HCT116 (cell line): Measurements from ENCODE around the gene ADGRG4. TPM values are rescaled to one million over a fixed set of nuclear protein-coding genes. Genes with fewer than 3 reads are reported as not detected.

Source experiments
- ATAC-seq: fragments of 200-7000 bp; cut with Tn5 transposase; 2 replicates; pipeline ENCODE4 v1.9.1; 2020; ENCODE audit warnings: mild to moderate bottlenecking, moderate library complexity
- BruUV-seq: library from RNA; stranded (reverse); fragments of 400-500 nt; replicated peaks from 2 replicates; lab custom pipeline; 2021; lab: Mats Ljungman, UMichigan
- CTCF ChIA-PET: fragments of 300-600 bp; sonication (Branson Sonifier 250); formaldehyde crosslinking; loops from one replicate; lab custom pipeline; 2021; ENCODE audit warnings: antibody characterized with exemption; lab: Charles Lee
- POLR2A ChIA-PET: fragments of 300-600, 350-600 bp; sonication (Branson Sonifier 250); formaldehyde crosslinking; loops from one replicate; lab custom pipeline; 2021; ENCODE audit warnings: antibody characterized with exemption; lab: Charles Lee
- RAD21 ChIA-PET, 2 experiments: fragments of 300-600 bp; sonication (Branson Sonifier 250); formaldehyde crosslinking; loops; one replicate each; lab custom pipeline; 2023; ENCODE audit warnings: low total read pairs in 2 of 2; ENCODE audit not compliant: uncharacterized antibody in 2 of 2, unreplicated experiment in 2 of 2, low non-redundant PET in 1 of 2; lab: Charles Lee
- DNase-seq: peaks from one replicate; pipeline ENCODE4 v3.0.0-alpha.2; 2010; ENCODE audit warnings: low read depth, low spot score
- H2AFZ ChIP-seq: fragments of 200-600 bp; shearing (Covaris generic), sonication (generic); 2 replicates; pipeline ENCODE4 v1.6.1; 2017; ENCODE audit warnings: low read depth, mixed run types, mixed read lengths, antibody characterized with exemption, low read length; ENCODE audit not compliant: poor library complexity, severe bottlenecking
- H3K27ac ChIP-seq: 2 replicates; pipeline ENCODE4 v1.5.1; 2012; ENCODE audit warnings: low read depth, low read length
- H3K27me3 ChIP-seq: fragments of 200-600 bp; sonication (generic); 2 replicates; pipeline ENCODE4 v1.6.1; 2016; ENCODE audit warnings: mixed run types, low read length, mixed read lengths; ENCODE audit not compliant: insufficient read depth
- H3K36me3 ChIP-seq, 2 experiments: fragments of 200-500 bp in 1 of 2; fragments of 200-600 bp in 1 of 2; sonication (Bioruptor generic) in 1 of 2; sonication (generic) in 1 of 2; 2 replicates each; pipeline versions ENCODE4 v1.5.1 to v1.6.1; 2014 to 2016; ENCODE audit warnings: low read length in 2 of 2, inconsistent platforms in 1 of 2, mixed read lengths in 1 of 2, mixed run types in 1 of 2; ENCODE audit not compliant: insufficient read depth in 2 of 2, control insufficient read depth in 1 of 2
- H3K4me1 ChIP-seq, 2 experiments: fragments of 200-600 bp in 1 of 2; sonication (generic) in 1 of 2; 2 replicates each; pipeline versions ENCODE4 v1.5.1 to v1.6.1; 2012 to 2017; ENCODE audit warnings: low read length in 2 of 2, inconsistent platforms in 1 of 2, mild to moderate bottlenecking in 1 of 2, mixed read lengths in 1 of 2, mixed run types in 1 of 2, moderate library complexity in 1 of 2; ENCODE audit not compliant: insufficient read depth in 2 of 2, control insufficient read depth in 1 of 2
- H3K4me2 ChIP-seq: fragments of 200-600 bp; sonication (generic); 2 replicates; pipeline ENCODE4 v1.6.1; 2017; ENCODE audit warnings: mixed run types, low read length, mixed read lengths
- H3K4me3 ChIP-seq, 2 experiments: fragments of 200-600 bp in 1 of 2; sonication (generic) in 1 of 2; replicated peaks in 1 of 2; 2 replicates each; pipeline ENCODE4 v1.5.1; 2011 to 2016; ENCODE audit warnings: low read length in 2 of 2, control low read depth in 1 of 2, low read depth in 1 of 2, mild to moderate bottlenecking in 1 of 2, mixed read lengths in 1 of 2, mixed run types in 1 of 2
- H3K79me2 ChIP-seq: fragments of 200-600 bp; sonication (generic); 2 replicates; pipeline ENCODE4 v1.6.1; 2017; ENCODE audit warnings: mild to moderate bottlenecking, mixed run types, low read length, moderate library complexity, mixed read lengths; ENCODE audit not compliant: insufficient read depth
- H3K9ac ChIP-seq: fragments of 200-600 bp; sonication (generic); 2 replicates; pipeline ENCODE4 v1.6.1; 2016; ENCODE audit warnings: low read length, mixed read lengths
- H3K9me2 ChIP-seq: fragments of 200-600 bp; sonication (generic), shearing (Covaris generic); 2 replicates; pipeline ENCODE4 v1.6.1; 2017; ENCODE audit warnings: mixed run types, mild to moderate bottlenecking, moderate library complexity; ENCODE audit not compliant: insufficient read depth
- H3K9me3 ChIP-seq, 2 experiments: fragments of 200-500 bp in 1 of 2; fragments of 200-600 bp in 1 of 2; sonication (Bioruptor generic) in 1 of 2; sonication (generic) in 1 of 2; 2 replicates each; pipeline ENCODE4 v1.6.1; 2014 to 2017; ENCODE audit warnings: low read length in 2 of 2, mixed read lengths in 2 of 2, inconsistent platforms in 1 of 2, low read depth in 1 of 2, mild to moderate bottlenecking in 1 of 2, mixed run types in 1 of 2, moderate library complexity in 1 of 2; ENCODE audit not compliant: control insufficient read depth in 1 of 2, insufficient read depth in 1 of 2
- H4K20me1 ChIP-seq: fragments of 200-600 bp; sonication (generic), shearing (Covaris generic); 2 replicates; pipeline ENCODE4 v1.6.1; 2017; ENCODE audit warnings: mixed run types, mild to moderate bottlenecking, moderate library complexity; ENCODE audit not compliant: insufficient read depth
- CEBPB ChIP-seq: IDR thresholded peaks from 2 replicates; pipeline ENCODE4 v1.6.1; 2012; ENCODE audit warnings: low read depth
- EGR1 ChIP-seq: IDR thresholded peaks from 2 replicates; pipeline ENCODE4 v1.6.1; 2012; ENCODE audit warnings: low read depth
- EZH2phosphoT487 ChIP-seq: fragments of 200-600 bp; IDR thresholded peaks from 2 replicates; pipeline ENCODE4 v1.6.1; 2018; ENCODE audit warnings: antibody characterized with exemption, borderline replicate concordance
- FOSL1 ChIP-seq: IDR thresholded peaks from 2 replicates; pipeline ENCODE4 v1.6.1; 2012; ENCODE audit warnings: low read depth
- JUND ChIP-seq: IDR thresholded peaks from 2 replicates; pipeline ENCODE4 v1.6.1; 2012
- SP1 ChIP-seq: IDR thresholded peaks from 2 replicates; pipeline ENCODE4 v1.6.1; 2012; ENCODE audit warnings: low read depth
- TCF7L2 ChIP-seq: IDR thresholded peaks from 2 replicates; pipeline ENCODE4 v1.7.0; 2011; ENCODE audit warnings: borderline replicate concordance, inconsistent platforms; ENCODE audit not compliant: insufficient read depth, insufficient read length; ENCODE audit errors: extremely low read depth
- ZNF274 ChIP-seq: fragments of 200-500 bp; sonication (Bioruptor generic); IDR thresholded peaks from 2 replicates; pipeline ENCODE4 v1.6.1; 2014; ENCODE audit warnings: mild to moderate bottlenecking, low read depth, low read length, inconsistent platforms
- intact Hi-C: fragments of 100-400 bp; cut with micrococcal nuclease; formaldehyde crosslinking; loops from 2 replicates; pipeline ENCODE4 v1.10.0; 2022
- total RNA-seq: library from RNA; stranded (reverse); gene quantifications from one replicate; pipeline ENCODE4 v1.2.1, GENCODE V29; 2021; ENCODE audit not compliant: unreplicated experiment
- TF ChIP-seq, protein P1 (sequence below): IDR thresholded peaks from 2 replicates; pipeline ENCODE4 v1.6.1; 2011; ENCODE audit warnings: mild to moderate bottlenecking, low read length, moderate library complexity; ENCODE audit not compliant: insufficient replicate concordance; ENCODE audit errors: extremely low read depth
- TF ChIP-seq, protein P2 (sequence below): IDR thresholded peaks from 2 replicates; pipeline ENCODE4 v1.6.1; 2012
- TF ChIP-seq, protein P3 (sequence below), 3 experiments: fragments of 200-600 bp in 1 of 3; sonication (generic) in 1 of 3; IDR thresholded peaks in 2 of 3; conservative IDR thresholded peaks in 1 of 3; 2 replicates each; pipeline ENCODE4 v1.5.1; 2012 to 2017; ENCODE audit warnings: low read depth in 2 of 3, low read length in 2 of 3, antibody characterized with exemption in 1 of 3, borderline replicate concordance in 1 of 3, control low read depth in 1 of 3, mild to moderate bottlenecking in 1 of 3, mixed read lengths in 1 of 3, mixed run types in 1 of 3, moderate library complexity in 1 of 3; ENCODE audit not compliant: insufficient read depth in 1 of 3

The ADGRG4 gene
- total RNA-seq, 1 experiment from 2014 or later, result not detected

DNA sequence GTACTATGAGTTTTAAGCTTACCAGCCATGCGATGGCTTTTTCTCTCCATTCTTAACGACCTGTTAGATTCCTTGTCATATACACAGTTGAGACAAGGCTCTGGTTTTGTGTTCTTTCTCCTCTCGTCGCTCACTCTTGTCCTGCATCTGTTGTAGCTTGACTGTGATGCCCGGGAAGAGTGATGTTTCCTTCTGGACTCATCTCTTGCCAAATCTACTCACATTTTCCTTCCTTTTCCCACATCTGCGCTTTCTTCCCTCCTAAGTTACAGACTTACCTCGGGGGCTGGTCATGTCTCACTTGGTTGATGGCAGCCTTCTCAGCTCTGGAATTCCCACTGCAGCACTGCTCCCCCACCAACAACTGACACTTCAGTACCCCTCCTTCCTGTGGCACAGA is 44.7 kb upstream of the ADGRG4 start:
- no TSS peak for BruUV-seq
- Histone ChIP-seq H3K4me1 (peaks cover 3 to 7% of the 10 kb centered on the region in 2 experiments), H3K9me3 (no peaks in the 10 kb centered on the region), H3K79me2 (no peaks in the 10 kb centered on the region), H3K4me3 (no peak overlapping the region), H4K20me1 (no peaks in the 10 kb centered on the region), H3K9ac (no peak overlapping the region), H3K27me3 (no peaks in the 10 kb centered on the region), H3K9me2 (no peaks in the 10 kb centered on the region), H3K4me2 (no peak overlapping the region), H2AFZ (no peak overlapping the region), H3K36me3 (no peaks in the 10 kb centered on the region), H3K27ac (no peak overlapping the region)
- RAD21 ChIA-PET, result no interaction called here
- DNase-seq (no peak), ATAC-seq (no peak)
- TF ChIP-seq FOSL1 (no peak), CEBPB (no peak), JUND (no peak)
- TF ChIP-seq, protein P1, sequence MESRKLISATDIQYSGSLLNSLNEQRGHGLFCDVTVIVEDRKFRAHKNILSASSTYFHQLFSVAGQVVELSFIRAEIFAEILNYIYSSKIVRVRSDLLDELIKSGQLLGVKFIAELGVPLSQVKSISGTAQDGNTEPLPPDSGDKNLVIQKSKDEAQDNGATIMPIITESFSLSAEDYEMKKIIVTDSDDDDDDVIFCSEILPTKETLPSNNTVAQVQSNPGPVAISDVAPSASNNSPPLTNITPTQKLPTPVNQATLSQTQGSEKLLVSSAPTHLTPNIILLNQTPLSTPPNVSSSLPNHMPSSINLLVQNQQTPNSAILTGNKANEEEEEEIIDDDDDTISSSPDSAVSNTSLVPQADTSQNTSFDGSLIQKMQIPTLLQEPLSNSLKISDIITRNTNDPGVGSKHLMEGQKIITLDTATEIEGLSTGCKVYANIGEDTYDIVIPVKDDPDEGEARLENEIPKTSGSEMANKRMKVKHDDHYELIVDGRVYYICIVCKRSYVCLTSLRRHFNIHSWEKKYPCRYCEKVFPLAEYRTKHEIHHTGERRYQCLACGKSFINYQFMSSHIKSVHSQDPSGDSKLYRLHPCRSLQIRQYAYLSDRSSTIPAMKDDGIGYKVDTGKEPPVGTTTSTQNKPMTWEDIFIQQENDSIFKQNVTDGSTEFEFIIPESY, result no peak
- intact Hi-C loops, result loop anchor here (10.0 kb wide), 1 partner anchor 239 kb away; the partner anchor contains the start of gene HTATSF1
- CTCF ChIA-PET, result no interaction called here
- POLR2A ChIA-PET, result no interaction called here

DNA sequence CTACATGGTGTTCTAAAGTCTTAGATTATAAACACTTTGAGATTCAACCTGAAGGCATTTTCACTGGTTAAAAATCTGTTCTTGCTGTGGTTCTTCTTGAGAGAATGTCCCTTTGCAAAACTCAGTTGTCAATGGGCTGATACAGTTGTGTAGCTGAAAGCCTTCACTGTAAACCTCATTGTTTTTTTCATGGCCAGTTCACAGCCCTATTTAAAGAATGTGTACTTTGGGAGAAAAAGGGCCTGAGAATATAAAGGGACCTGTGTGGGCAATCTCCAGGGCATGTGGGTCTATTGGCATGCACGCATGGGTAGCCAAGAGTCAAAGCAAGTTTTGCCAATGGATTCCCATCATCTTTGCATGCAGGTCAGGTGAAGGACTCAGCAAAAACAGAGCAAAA is 41.8 kb upstream of the ADGRG4 start:
- CTCF ChIA-PET, result no interaction called here
- H3K9ac ChIP-seq, result no peak overlapping the region

More for the DNA sequence above, 41.8 kb upstream of the ADGRG4 start:
- Histone ChIP-seq H3K4me1 (no peaks in the 10 kb centered on the region), H3K4me3 (no peak overlapping the region), H3K27ac (no peak overlapping the region), H3K27me3 (no peaks in the 10 kb centered on the region), H3K36me3 (no peaks in the 10 kb centered on the region), H2AFZ (no peak overlapping the region), H3K79me2 (no peaks in the 10 kb centered on the region), H3K9me2 (no peaks in the 10 kb centered on the region), H3K9me3 (no peaks in the 10 kb centered on the region), H3K4me2 (no peak overlapping the region), H4K20me1 (no peaks in the 10 kb centered on the region)
- intact Hi-C loops, result loop anchor here (10.0 kb wide), 1 partner anchor 236 kb away; the partner anchor contains the start of gene HTATSF1
- no TSS peak for BruUV-seq
- ATAC-seq (no peak), DNase-seq (no peak)
- TF ChIP-seq, protein P2, sequence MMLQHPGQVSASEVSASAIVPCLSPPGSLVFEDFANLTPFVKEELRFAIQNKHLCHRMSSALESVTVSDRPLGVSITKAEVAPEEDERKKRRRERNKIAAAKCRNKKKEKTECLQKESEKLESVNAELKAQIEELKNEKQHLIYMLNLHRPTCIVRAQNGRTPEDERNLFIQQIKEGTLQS, result no peak
- TF ChIP-seq, protein P1, result no peak
- TF ChIP-seq EZH2phosphoT487 (no peak), TCF7L2 (no peak), FOSL1 (no peak), ZNF274 (no peak), SP1 (no peak), EGR1 (no peak)
- TF ChIP-seq, protein P3, sequence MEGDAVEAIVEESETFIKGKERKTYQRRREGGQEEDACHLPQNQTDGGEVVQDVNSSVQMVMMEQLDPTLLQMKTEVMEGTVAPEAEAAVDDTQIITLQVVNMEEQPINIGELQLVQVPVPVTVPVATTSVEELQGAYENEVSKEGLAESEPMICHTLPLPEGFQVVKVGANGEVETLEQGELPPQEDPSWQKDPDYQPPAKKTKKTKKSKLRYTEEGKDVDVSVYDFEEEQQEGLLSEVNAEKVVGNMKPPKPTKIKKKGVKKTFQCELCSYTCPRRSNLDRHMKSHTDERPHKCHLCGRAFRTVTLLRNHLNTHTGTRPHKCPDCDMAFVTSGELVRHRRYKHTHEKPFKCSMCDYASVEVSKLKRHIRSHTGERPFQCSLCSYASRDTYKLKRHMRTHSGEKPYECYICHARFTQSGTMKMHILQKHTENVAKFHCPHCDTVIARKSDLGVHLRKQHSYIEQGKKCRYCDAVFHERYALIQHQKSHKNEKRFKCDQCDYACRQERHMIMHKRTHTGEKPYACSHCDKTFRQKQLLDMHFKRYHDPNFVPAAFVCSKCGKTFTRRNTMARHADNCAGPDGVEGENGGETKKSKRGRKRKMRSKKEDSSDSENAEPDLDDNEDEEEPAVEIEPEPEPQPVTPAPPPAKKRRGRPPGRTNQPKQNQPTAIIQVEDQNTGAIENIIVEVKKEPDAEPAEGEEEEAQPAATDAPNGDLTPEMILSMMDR (IDR thresholded peaks at IDR 0.05 in 2 of 3, conservative IDR thresholded peaks at IDR 0.05 in 1 of 3; ENCODE audit: borderline replicate concordance in 1 of 3, insufficient read depth in 1 of 3, low read depth in 2 of 3, low read length in 2 of 3), result no peak
- RAD21 ChIA-PET, result no interaction called here
- POLR2A ChIA-PET, result no interaction called here
